Neural progenitor cell (in vitro differentiated cells): ENCODE measurements around the gene CAMK1D.

ENCODE experiments used
- CTCF ChIP-seq: fragments of 200-600 bp; sonication (generic); IDR thresholded peaks from 2 replicates; pipeline ENCODE4 v1.5.1; 2017; ENCODE audit warnings: antibody characterized with exemption, mild to moderate bottlenecking
- EZH2 ChIP-seq: fragments of 200-600 bp; sonication (generic); IDR thresholded peaks from 2 replicates; pipeline ENCODE4 v1.6.1; 2017; ENCODE audit warnings: antibody characterized with exemption, mild to moderate bottlenecking, moderate library complexity

- TF ChIP-seq EZH2: no peak
- TF ChIP-seq CTCF: no peak
Measured at GRCh38 chr10:12663863-12664262, 314.5 kb downstream of the CAMK1D start.
